Cardiac muscle cell (in vitro differentiated cells and primary cell): ENCODE data around the gene AOPEP. TPM values are rescaled to one million over a fixed set of nuclear protein-coding genes. Genes with fewer than 3 reads are reported as not detected.
"Not testable (repeated sequence)": the region's sequence is repeated elsewhere in the genome, so short reads cannot be mapped to it uniquely, and the experiment has no call there.

ENCODE experiments used
- DNase-seq, 2 donors: peaks; one replicate each; pipeline versions ENCODE4 v3.0.0 to v3.0.0-alpha.2; 2010 to 2017; ENCODE audit warnings: low read depth in 1 of 2, low spot score in 1 of 2
- H3K27ac ChIP-seq: fragments of 200-600 bp; sonication (generic); 2 replicates; pipeline ENCODE4 v1.5.1; 2016
- H3K27me3 ChIP-seq: fragments of 200-600 bp; sonication (generic); 2 replicates; pipeline ENCODE4 v1.6.0; 2016; ENCODE audit warnings: control low read depth
- H3K36me3 ChIP-seq: fragments of 200-600 bp; sonication (generic); 2 replicates; pipeline ENCODE4 v1.5.1; 2016; ENCODE audit warnings: control low read depth
- H3K4me1 ChIP-seq: fragments of 200-600 bp; sonication (generic); 2 replicates; pipeline ENCODE4 v1.8.1; 2017; ENCODE audit warnings: low read depth, mild to moderate bottlenecking, mixed run types
- H3K4me3 ChIP-seq: fragments of 200-600 bp; sonication (generic); 2 replicates; pipeline ENCODE4 v1.5.1; 2016; ENCODE audit warnings: mild to moderate bottlenecking
- H3K9me3 ChIP-seq: fragments of 200-600 bp; sonication (generic); 2 replicates; pipeline ENCODE4 v1.5.1; 2017; ENCODE audit warnings: low read depth, mild to moderate bottlenecking, control low read depth
- polyA plus RNA-seq: library from polyadenylated mRNA; unstranded; fragments of >200 nt; fragmentation: Nextera tagmentation; extraction: Ambion mirVana; gene quantifications from 2 replicates; pipeline ENCODE4 v1.2.1, GENCODE V29; 2016
- total RNA-seq: library from RNA; depleted of rRNA; stranded (reverse); fragments of >200 nt; gene quantifications from 2 replicates; pipeline ENCODE4 v1.2.3, GENCODE V29; 2016
- TF ChIP-seq, protein P1 (sequence below): IDR thresholded peaks from 2 replicates; pipeline ENCODE4 v1.5.1; 2012; ENCODE audit warnings: low read depth, mild to moderate bottlenecking, low read length

The AOPEP gene
- total and polyA plus RNA-seq, 2 experiments from 2014 or later: 46.8 to 88.7 TPM

DNA sequence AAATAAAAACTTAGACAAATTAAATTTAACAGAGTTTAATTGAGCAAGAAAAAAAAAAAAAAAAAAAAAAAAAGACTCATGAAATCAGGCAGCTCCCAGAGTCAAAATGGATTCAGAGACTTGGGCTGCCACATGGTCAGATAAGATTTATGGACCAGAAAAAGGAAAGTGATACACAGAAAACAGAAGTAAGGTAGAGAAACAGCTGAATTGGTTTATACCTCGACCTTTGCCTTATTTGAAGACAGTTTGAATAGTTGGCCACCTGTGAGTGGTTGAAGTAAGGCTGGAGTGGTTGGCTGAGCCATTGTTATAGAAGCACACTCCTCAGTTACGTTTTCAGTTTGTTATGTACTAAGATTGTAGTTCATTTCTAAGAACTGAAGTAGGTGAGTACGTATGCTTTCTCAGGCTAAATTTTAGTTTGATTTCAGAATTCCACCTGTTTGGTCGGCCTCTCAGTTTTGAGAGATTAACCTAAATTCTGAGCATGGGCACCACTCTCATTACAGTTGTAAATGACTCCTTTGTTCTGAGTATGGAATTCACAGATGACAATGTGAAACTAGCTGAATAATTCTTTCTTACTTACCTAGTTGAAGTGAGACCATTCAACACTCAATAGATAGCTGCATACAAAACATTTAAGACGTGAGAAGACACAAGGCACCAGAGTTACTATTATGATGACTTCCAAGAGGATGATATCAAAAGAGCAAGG, 149.0 kb downstream of the AOPEP start:
- Histone ChIP-seq H3K36me3 (no peaks in the 10 kb centered on the region), H3K27ac (no peak overlapping the region), H3K4me1 (peaks cover 43% of the 10 kb centered on the region), H3K27me3 (no peaks in the 10 kb centered on the region), H3K9me3 (no peaks in the 10 kb centered on the region), H3K4me3 (no peak overlapping the region)
- no peak for DNase-seq
- TF ChIP-seq, protein P1, sequence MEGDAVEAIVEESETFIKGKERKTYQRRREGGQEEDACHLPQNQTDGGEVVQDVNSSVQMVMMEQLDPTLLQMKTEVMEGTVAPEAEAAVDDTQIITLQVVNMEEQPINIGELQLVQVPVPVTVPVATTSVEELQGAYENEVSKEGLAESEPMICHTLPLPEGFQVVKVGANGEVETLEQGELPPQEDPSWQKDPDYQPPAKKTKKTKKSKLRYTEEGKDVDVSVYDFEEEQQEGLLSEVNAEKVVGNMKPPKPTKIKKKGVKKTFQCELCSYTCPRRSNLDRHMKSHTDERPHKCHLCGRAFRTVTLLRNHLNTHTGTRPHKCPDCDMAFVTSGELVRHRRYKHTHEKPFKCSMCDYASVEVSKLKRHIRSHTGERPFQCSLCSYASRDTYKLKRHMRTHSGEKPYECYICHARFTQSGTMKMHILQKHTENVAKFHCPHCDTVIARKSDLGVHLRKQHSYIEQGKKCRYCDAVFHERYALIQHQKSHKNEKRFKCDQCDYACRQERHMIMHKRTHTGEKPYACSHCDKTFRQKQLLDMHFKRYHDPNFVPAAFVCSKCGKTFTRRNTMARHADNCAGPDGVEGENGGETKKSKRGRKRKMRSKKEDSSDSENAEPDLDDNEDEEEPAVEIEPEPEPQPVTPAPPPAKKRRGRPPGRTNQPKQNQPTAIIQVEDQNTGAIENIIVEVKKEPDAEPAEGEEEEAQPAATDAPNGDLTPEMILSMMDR: no peak

DNA sequence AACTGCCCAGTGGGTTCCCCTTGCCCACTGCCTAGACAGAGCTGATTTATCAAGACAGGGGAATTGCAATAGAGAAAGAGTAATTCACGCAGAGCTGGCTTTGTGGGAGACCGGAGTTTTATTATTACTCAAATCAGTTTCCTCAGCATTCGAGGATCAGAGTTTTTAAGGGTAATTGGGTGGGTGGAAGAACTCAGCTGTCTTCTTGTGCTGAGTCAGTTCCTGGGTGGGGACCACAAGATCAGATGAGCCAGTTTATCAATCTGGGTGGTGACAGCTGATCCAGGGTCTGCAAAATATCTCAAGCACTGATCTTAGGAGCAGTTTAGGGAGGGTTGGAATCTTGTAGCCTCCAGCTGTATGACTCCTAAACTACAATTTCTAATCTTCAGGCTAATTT, 152.3 kb downstream of the AOPEP start:
- H3K27me3 ChIP-seq, H3K36me3 ChIP-seq, H3K9me3 ChIP-seq, H3K4me3 ChIP-seq, DNase-seq: not testable (repeated sequence)
- Histone ChIP-seq H3K4me1 (peaks cover 44% of the 10 kb centered on the region), H3K27ac (peak overlapping the region; percentile 17)

DNA sequence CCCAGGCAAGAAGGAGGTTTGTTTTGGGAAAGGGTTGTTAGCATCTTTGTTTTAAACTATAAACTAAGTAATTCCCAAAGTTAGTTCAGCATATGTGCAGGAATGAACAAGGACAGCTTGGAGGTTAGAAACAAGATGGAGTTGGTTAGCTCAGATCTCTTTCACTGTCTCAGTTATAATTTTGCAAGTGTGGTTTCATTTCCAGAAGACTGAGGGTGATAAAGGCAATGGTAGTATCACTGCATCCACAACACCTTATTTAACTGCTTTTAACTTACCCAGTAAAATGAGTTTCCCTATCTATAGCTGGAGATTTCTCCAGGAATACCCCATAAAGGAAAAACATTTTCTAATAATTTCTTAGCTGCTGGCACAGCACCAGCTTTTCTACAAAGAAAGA, 152.7 kb downstream of the AOPEP start:
- Histone ChIP-seq H3K9me3 (no peaks in the 10 kb centered on the region), H3K27me3 (no peaks in the 10 kb centered on the region), H3K36me3 (no peaks in the 10 kb centered on the region), H3K27ac (peak overlapping the region; percentile 17), H3K4me3 (no peak overlapping the region), H3K4me1 (peaks cover 42% of the 10 kb centered on the region)
- TF ChIP-seq, protein P1: no peak
- no peak for DNase-seq

DNA sequence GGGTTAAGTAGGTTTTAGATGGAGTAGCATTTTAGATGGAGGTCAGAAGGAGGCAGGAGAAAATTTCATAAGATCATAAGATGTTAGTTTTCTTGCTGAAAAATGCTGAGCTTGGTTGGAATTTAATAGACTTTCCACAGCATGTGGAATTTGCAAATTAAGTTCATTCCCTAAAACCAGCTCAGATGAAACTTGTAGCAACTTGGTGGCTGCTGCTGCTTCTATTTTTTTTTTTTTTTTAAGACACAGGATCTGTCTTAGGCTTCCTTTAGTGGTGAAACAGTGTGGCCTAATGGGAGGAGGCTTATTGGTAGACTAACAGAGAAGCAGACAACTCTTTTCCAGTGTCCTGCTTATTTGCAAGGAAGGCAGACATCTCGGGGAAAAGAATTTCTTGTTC, 154.5 kb downstream of the AOPEP start:
- TF ChIP-seq, protein P1: no peak
- Histone ChIP-seq H3K4me3 (no peak overlapping the region), H3K27me3 (no peaks in the 10 kb centered on the region), H3K27ac (peak overlapping the region; percentile 78), H3K9me3 (no peaks in the 10 kb centered on the region), H3K4me1 (peaks cover 45% of the 10 kb centered on the region), H3K36me3 (no peaks in the 10 kb centered on the region)
- DNase-seq: no peak

DNA sequence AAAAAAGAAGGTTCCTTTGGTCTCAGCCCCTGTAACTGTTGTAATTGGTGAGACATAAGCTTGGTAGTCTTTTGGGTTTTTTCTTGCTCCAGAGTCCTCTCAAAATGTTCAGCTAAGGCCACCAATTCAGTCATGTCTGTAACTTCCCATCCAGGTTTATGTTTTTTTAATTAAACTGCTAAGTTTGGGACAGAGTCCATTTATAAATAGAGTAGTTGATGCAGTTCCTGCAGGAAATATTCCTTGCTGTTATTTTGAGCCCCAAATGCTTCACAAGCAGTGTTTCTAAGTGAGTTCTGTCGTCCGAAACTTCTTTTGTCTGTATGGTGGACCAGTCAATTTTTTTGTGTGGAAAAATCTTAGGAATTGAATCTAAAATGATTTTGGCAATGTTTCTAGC, 155.0 kb downstream of the AOPEP start:
- H3K4me1 ChIP-seq: peaks cover 46% of the 10 kb centered on the region
- no peak for DNase-seq
- H3K27ac ChIP-seq: peak overlapping the region; percentile 78
- TF ChIP-seq, protein P1: no peak
- H3K4me3 ChIP-seq: no peak overlapping the region
- no peaks in the 10 kb centered on the region for H3K9me3 ChIP-seq
- no peaks in the 10 kb centered on the region for H3K27me3 ChIP-seq
- no peaks in the 10 kb centered on the region for H3K36me3 ChIP-seq

DNA sequence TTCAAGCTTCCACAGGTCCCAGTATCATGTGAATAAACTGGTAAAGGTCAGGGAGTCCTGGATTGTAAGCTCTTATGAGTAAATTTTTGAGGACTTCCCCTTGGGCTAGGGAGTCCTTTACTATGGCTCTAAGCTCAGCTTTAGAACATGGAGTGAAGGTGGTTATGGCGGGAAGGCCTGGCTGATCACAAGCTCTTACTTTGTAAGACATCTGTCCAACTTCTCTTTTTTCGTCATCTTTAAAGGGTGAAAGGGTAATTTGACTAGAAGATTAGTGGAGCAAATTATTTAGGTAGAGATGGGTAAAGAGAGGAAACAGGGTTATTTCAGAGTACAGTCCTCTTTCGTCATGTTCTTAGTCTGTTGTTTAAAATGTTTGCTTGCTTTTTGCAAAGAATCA, 155.4 kb downstream of the AOPEP start:
- H3K9me3 ChIP-seq: no peaks in the 10 kb centered on the region
- TF ChIP-seq, protein P1: no peak
- peaks cover 46% of the 10 kb centered on the region for H3K4me1 ChIP-seq
- no peak overlapping the region for H3K4me3 ChIP-seq
- H3K36me3 ChIP-seq: no peaks in the 10 kb centered on the region
- peak overlapping the region; percentile 78 for H3K27ac ChIP-seq
- H3K27me3 ChIP-seq: no peaks in the 10 kb centered on the region
- DNase-seq: no peak
